NT2/D1 (cell line): ENCODE data around the gene LYRM4.

Experiments
- SUZ12 ChIP-seq: IDR thresholded peaks from 2 replicates; pipeline ENCODE4 v1.6.1; 2011; ENCODE audit not compliant: insufficient read length, insufficient read depth; ENCODE audit errors: extremely low read depth
- YY1 ChIP-seq: IDR thresholded peaks from 2 replicates; pipeline ENCODE4 v1.6.1; 2011; ENCODE audit not compliant: insufficient read length, insufficient read depth
- ZNF274 ChIP-seq: IDR thresholded peaks from 2 replicates; pipeline ENCODE4 v1.6.1; 2011; ENCODE audit warnings: mild to moderate bottlenecking, low read depth, low read length

GRCh38 chr6:5249451-5250122 is 11.2 kb downstream of the LYRM4 start:
- TF ChIP-seq YY1: no peak
- TF ChIP-seq ZNF274: no peak
- TF ChIP-seq SUZ12: no peak
